Stimulated activated CD8-positive, alpha-beta memory T cell treated with anti-CD3 and anti-CD28 coated beads, Interleukin-7, amount 100 ng/mL, for 24 hours (primary cell): ENCODE results near the gene FBXW2.

ENCODE experiments used
- DNase-seq: peaks from one replicate; pipeline ENCODE4 v3.0.0-alpha.2; 2020; ENCODE audit warnings: low read depth

The FBXW2 gene

DNA sequence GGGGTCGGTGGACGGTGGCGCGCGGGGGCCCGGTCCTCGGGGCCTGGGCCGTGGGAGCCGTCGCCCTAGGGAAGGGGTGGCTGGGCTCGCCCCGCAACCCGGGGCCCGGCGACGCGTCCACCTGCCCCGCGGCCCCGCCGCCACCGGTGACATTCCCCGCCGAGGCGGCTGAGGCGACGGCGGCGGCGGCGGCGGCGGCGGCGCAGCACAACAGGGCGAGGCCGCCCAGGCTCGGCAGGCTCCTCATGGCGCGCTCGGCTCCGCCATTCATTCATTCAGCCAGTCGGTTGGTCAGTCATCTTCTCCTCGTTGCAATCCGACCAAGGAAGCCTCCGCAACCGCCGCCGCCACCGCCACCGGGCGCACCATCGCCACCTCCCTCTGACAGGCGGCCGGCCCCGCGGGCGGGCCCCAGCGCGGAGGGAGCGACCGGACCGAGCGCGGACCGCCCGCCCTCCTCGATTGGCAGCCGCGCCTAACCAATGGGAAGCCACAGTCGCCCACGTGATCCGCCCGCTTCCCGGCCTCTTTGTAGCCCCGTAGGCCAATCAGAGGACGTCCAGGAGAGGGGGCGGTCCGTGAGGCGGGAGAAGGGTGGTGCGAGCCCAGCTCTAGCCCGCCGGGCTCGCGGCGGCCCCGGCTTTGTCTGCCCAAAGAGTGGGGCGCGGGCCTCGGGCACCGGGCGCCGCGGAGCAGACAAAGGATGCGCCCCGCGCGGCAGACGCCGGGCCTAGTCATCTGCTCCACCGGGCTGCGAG is 78.9 kb downstream of the FBXW2 start, which contains the start of gene MEGF9:
MEGF9 (minus strand) TSS at position 383 of the 758 bp plus-strand sequence; CDS start at position 271, 112 bp downstream.
- DNase-seq, result peak; percentile 93

DNA sequence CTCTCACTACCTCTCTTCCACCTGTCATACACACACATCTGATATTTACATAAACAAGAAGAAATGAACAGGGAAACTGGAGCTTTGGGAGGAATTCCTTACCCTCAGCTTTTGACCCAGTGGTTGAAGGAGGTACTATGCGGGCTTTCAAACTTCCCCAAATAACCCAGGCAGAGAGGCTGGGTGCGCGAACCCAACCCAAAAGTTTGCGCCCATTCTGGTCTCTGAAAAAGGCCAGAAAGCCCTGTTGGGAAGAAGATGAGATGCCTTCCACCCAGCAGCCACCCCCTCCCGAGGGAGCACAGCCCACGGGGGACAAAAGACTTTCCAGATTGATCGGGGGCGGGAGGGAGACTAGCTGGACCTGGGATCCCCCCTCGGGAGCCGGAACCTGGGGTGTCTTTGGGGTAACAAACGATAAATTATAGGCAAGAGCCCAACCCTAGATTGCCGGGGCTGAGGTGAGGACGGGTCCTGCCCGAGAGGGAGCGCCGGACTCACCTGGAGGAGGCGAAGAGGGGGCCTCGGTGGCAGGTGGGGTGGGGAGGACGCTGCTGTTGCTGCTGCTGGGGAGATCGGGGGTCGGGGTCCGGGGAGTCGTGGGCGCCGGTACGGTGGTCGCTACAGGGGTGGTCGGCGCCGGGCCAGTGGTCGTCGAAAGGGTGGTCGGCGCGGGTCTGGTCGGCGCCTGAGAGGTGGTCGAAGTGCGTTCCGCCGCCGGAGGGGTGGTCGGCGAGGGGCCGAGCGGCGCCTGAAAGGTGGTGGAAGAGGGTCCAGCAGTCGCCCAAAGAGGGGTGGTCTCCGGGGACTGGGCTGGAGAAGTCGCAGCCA is 79.7 kb downstream of the FBXW2 start:
- no peak for DNase-seq

DNA sequence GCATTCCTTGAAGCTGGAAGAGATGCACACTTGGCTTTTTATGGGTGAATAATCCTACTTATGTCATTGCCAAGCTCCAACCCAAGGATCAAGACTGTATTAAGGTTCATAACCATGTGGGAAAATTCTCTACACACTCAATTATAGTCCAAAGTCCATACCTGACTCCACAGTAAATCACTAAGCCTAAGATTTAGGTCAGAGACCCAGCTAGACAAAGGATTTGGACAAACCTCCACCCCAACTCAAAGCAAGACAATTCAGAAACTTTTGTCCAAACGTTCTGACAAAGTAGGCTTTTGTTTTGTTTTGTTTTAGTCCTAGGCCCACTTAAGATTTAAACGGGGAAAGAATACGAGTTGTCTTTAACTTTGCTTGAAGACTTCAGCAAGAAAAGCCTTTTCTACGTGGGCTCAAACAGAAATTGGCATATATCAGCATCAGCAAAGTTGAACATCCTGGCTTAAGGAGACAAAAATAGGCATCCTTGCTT is 80.6 kb downstream of the FBXW2 start:
- no peak for DNase-seq

DNA sequence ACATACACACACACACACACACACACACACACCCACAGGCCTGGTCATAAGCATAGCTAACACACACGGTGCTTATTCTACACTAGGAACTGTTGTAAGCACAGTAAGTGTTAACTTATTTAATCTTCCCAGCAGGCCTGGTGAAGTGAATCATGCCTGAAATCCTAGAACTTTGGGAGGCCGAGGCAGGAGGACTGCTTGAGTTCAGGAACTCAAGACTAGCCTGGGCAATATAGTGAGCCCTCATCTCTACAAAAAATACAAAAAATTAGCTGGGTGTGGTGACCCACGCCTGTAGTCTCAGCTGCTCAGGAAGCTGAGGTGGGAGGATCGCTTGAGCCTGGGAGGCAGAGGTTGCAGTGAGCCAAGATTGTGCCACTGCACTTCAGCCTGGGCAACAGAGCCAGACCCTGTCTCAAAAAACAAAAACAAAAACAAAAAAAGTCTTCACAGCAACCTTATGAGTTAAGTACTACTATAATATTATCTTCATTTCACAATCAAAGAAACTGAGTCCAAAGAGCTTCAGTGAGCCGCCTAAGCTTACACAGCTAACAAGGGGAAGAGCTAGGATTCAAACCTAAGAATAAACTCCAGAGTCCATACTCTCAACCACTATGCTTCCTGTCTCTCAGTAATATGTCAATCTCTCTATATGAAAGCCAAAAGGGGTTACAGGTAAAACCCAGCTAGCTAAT is 81.2 kb downstream of the FBXW2 start:
- DNase-seq, result no peak

DNA sequence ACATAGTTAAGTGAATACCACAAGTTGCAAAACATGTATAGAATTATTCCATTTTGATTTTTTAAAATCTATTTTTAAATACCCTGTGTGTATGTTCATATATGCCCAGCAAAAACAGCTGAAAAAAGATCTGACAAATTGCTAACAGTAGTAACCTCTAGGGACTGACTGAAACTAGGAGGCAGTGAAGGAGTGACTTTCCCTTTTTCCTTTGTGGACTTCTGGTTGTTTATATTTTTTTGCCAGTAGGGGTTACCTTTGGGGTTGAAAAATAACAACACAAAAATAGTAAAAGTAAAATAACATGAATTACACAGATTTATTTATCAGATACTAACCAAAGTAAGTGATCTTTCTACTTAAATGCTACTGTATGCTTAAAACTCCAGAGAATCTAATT is 81.9 kb downstream of the FBXW2 start:
- no peak for DNase-seq

DNA sequence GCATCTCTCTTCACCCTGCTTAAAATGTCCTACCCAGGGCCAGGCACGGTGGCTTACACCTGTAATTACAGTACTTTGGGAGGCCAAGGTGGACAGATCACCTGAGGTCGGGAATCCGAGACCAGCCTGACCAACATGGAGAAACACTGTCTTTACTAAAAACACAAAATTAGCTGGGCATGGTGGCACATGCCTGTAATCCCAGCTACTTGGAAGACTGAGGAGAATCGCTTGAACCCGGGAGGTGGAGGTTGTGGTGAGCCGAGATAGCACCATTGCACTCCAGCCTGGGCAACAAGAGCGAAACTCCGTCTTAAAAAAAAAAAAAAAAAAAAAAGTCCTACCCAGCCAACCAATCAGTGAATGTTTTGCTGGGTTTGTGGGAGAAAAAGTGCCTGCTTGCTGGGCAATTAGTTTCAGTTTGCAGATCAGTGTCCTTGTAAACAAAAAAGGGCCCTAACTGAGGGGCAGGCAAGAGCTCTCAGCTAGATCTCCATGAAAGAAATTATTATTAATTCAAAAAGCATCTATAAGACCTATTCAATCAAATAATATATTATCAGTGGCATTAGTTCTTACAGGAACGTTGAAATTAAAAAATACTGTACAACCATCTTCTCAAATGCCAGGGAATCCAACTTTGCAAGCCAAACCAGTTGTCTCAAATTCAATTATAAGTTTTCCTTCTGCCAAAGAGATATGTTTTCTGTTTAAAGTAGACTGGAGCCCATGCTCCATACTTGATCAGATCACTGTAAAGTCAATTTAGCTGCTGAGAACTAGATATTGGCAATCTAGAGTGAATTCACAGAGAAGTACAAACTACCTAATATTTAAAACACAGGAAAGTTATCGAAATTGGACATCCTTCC is 82.9 kb downstream of the FBXW2 start:
- DNase-seq, result no peak

DNA sequence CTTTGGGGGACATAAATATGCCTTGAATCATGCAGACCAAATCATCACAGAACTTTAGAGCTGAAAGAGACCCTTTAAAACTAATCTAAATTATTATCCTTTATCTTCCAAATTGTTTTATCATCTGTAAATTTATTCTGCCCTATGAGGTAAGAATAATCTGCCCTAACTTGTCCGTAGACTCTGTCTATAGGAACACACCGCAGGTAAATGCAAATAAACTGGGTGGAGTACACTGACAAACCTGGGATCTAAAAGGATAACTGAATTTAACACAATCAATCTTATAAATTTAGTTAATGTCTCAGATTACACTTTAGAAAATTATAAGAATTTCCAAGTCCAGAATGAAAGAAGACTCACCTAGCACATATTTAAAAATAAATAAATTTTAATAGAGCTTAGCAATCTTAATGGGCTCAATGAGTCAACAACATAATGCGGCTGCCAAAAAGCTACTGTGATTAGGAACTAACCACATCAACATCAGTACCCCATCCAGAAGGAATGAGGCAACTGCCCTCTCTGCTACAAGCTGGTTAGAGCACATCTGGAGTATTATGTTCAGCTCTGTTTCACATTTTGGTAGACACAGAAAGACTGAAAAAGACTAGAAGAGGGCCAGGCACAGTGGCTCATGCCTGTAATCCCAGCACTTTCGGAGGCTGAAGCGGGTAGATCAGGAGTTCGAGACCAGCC is 84.5 kb downstream of the FBXW2 start:
- DNase-seq, result no peak

DNA sequence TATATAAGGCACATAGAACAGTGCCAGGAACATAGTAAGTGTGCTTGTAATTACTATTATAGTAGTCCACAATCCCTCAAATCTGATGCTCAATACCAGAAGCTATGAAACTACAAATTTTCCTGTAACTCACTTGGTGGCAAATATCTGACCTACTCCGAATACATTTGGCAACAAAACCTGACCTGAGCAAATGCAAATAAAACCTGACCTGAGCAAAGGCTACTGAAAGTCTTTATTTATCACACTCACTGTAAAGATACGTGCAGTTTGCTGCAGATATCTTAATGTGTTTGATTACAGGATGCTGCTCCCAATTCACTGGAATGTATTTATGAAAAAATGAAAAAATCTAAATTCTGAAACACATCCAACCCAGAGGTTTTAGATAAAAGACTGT is 86.0 kb downstream of the FBXW2 start:
- DNase-seq, result no peak
